Activated CD4-positive, alpha-beta T cell treated with anti-CD3 and anti-CD28 coated beads, Interleukin-2, Interleukin-6, amounts not matched to agents 100 ng/mL and 50 ng/mL, durations not matched to agents 16 hours and 8 hours (primary cell): ENCODE results near the gene SRSF2.
"Not testable (repeated sequence)": the region's sequence is repeated elsewhere in the genome, so short reads cannot be mapped to it uniquely, and the experiment has no call there.

Experiments
- DNase-seq: peaks from one replicate; pipeline ENCODE4 v3.0.0-alpha.2; 2020

SRSF2 gene, protein sequence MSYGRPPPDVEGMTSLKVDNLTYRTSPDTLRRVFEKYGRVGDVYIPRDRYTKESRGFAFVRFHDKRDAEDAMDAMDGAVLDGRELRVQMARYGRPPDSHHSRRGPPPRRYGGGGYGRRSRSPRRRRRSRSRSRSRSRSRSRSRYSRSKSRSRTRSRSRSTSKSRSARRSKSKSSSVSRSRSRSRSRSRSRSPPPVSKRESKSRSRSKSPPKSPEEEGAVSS

DNA sequence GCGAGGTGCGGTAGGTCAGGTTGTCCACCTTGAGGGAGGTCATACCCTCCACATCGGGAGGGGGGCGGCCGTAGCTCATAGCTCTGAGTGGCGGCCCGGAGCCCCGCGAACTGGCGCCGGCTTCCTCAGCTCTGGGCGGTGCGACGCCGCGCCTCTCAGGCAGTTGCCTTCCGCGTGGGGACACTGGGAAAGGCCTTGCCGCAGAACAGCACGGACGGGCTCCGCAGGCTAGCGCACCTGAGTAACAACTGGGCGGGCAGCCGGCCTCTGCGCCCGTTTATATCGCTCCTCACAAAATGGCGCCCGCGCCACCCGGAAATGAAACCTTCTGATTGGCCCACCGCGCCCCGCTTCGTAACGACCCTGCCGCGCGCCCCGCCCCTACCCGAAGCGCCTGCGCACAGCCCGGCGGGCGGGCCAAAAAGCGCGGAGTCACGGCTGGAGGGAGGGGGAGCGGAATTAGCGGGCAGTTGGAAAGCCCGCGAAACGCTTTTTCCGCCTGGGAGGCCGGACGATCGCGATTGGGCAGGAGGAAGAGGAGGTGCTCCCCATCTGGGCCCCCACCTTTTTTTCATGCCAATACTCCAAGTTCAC is at the start of gene SRSF2:
TSS of gene SRSF2 (minus strand) at position 250 of the 594 bp plus-strand sequence. CDS start at position 79, 171 bp downstream.
- peak; percentile 99 for DNase-seq

DNA sequence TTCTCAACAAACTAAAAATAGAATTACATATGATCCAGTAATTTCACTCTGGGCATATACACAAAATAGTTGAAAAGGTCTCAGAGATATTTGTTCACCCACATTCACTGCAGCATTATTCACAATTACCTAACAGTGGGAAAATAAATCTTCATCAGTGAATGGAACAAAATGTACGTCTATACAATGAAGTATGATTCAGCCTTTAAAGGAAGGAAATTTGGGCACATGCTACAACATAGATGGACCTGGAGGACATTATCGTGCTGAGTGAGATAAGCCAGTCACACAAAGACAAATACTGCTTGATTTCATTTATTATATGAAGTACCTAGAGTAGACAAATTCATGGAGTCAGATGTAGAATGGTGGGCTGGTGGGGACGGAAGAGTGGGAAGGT is 47.8 kb upstream of the SRSF2 start:
- no peak for DNase-seq

DNA sequence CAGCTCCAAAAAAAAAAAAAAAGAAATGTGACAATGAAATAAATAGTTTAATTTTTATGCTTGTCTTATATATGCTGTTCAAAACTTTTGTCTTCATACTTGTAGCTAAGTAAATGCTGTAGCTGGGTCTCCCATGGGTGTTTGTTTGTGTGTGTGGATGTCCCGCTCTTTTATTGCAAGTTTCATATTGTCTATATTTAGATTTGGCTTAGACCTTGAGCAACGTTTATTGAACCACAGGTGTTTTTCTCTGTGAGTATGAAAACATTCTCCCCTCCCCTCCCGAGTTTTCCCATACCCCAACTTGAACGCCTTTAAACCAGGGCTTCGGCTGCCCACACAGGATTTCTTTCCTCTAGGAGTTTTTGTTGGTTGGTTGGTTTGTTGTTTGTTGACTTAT is 46.0 kb upstream of the SRSF2 start:
- no peak for DNase-seq

DNA sequence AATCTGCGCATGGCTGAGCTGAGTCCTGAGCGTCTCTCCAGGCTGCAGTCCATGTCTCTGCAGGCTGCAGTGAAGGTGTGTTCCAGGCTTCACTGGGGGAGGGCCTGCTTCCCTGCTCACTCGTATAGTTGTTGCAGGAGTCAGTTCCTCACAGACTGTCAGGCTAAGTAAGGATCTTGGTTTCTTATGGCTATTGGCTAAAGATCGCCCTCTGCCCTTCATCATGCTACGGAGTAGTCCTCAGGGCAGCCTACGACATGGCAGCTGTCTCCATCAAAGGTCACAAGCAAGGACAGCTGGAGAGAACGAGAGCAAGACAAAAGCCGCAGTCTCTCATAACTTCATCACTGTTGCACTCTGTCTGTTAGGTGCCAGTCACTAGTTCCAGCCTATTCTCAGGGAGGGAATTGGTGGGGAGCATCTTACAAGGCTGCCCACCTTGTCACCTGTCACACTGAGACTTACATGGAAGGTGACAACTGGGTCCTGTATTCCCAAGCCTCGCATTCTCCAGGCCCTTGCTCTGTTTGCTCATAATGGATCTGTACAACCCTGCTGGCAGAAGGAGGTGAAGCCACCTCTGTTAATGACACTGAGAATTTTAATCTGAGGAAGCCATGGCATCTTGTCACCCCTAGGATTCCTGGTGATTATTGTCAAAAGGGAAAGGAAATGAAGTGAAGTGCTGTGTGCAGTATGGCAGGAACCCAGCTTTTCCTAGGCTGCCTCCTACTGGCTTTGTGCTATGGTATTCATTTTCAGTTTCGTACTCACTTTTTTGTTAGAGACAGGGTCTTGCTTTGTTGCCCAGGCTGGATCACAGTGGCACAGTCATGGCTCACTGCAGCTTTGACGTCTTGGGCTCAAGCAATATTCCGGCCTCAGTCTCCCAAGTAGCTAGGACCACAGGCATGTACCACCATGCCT is 44.2 kb upstream of the SRSF2 start:
- DNase-seq, result no peak

DNA sequence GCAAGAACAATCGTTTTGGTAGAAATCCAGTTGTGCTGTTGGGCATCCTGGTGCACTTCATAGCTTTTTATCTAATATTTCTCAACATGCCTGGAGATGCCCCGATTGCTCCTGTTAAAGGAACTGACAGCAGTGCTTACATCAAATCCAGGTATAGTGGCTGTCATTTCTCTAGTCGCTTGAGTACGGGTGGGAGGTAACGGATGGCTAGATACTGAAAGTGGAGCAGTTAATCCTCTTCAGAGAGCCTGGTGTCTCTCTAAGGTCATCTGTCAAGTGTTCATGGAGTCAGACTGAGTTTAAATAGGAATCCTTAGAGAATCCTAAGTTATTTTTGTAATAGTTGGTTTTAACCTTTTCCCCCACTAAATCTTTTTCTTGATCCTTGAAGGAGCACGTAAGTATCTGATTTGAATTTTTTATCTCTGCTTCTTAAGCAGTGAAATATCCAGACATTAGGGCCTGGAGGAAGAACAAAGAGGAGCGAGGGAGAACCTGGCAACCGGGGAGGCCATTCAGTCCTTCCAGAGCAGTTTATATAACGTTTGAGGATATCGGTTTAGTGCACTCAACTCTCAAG is 38.0 kb upstream of the SRSF2 start:
- DNase-seq, result no peak

DNA sequence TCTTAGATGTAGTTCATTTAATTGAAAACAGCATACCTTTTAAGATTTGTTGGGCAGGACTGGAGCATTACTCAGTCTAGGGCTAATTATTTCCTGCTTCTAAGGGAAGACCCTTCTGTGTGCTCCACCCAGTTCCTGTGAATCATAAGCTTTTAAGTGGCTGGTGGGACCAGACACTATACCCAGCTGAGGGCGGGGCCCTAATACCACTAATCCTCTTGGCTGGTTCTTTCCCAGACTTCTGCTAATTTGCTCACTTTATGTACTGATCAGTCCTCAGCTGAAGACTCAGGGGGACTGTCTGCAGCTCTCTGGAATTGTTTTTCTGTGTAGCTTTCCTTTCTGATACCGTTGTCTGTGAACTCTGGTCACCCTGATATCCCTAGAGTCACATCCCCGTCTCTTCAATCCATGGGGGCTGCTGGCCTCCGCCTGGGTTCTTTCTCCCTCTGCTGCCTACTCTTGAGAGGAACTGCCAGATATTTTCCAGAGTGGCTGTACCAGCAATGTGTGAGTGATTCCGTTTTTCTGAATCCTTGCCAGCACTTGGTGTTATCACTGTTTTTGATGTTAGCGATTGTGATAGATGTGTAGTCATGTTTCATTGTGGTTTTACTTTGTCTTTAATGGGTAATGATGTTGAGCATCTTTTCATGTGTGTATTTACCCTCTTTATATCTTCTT is 35.9 kb upstream of the SRSF2 start:
- DNase-seq, result peak; percentile 48

DNA sequence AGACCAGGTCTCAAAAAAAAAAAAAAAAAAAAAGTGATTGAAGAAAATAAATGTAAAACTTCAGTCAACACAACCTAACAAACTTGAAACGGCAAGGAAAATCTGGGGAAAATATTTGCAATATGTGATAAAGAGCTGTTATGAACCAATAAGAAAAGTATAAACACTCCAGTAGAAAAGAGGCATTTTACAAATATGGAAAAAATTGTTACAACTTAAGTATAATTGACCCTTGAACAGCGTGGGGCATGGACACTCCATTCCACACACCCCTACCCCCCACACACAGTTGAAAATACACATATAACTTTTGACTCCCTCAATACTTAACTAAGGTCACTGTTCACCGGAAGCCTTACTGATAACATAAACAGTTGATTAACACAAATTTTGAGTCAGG is 21.4 kb upstream of the SRSF2 start:
- DNase-seq, result no peak

DNA sequence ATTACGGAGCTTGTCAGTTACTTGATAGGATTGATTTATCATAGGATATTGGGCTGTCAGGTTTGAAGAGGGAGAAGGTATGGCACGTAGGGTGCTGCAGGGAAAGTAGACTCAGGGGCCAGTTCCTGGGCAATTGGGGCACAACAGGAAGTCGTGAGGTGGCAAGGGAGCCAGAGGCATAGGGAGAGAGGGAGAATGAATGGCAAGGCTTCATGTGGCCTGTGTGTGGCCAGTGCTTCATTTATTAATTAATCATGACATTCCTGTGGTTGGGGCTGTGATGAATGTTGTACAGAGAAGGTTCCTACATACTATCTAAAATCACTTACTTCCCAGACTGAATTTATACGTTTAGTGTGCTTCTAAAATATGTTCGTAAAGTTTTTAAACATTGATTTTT is 20.1 kb upstream of the SRSF2 start:
- no peak for DNase-seq

DNA sequence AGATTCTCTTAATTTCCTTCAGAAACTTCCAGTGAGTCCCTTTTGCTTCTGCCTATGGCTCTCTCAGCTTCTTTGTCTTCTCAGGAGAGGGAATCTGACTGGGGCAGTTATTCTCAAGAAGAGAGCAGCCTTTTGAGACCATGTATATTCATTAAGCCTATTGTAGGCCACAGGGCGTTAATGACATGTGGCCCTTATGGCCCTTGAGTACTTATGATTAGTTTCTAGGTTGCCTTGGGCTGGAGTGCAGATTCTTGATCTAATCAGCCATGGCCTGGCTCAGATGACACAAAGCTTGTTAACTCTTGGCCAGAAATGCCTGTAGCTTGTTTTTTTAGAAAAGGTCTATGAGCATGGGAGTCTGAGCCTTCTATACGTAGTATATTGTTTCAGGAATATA is 18.2 kb upstream of the SRSF2 start:
- DNase-seq, result no peak

DNA sequence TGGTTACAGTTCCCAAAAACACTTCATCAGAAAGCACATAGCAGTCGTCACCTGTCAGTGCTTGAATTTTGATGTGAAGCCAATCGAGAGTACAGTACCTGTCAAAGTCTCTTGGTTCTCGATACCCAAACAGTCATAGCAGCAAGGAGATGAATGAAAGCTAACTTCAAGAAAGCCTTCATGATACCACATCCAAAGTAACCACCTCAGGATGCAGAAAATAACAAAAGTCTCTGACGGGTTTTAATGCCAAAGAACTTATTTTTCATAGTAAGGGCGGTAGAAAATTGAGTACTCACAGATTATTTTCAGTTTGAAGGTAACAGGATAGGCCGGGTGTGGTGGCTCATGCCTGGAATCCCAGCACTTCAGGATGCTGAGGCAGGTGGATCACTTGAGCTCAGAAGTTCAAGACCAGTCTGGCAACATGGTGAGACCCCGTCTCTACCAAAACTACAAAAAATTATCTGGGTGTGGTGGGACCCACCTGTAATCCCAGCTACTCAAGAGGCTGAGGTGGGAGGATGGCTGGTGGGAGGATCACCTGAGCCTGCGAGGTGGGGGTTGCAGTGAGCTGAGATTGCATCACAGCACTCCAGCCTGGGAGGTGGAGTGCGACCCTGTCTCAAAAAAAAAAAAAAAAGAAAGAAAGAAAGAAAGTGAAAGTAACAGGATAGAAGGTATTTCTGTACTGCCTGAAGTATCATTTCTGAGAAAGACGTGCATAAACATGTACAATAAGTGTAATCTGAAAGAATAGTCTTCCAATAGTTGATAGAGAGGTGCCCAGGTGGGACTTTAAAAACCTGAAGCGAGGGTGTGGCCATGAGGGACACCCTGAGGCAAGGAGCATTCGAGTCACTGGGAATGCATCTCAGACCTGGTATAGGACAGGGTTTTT is 16.2 kb upstream of the SRSF2 start:
- peak; percentile 28 for DNase-seq

DNA sequence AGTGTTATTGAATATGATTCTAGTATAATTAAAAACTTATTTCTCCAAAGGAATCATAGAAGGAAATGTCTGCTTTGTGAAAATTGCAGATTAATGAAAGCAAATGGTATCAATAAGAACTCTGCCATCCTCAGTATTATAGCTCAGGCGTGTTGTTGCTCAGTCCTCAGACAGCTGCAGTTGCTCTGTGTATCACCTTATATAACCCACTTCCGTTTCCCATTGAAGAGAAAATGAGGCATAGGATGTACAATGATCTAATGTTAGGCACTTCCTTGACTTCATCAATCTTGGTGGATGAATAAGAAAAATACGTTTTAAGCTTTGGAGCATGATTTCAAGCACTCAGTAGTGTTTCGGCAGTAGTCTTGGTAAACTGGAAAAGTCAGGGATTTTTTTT is 14.9 kb upstream of the SRSF2 start:
- DNase-seq, result peak; percentile 32

DNA sequence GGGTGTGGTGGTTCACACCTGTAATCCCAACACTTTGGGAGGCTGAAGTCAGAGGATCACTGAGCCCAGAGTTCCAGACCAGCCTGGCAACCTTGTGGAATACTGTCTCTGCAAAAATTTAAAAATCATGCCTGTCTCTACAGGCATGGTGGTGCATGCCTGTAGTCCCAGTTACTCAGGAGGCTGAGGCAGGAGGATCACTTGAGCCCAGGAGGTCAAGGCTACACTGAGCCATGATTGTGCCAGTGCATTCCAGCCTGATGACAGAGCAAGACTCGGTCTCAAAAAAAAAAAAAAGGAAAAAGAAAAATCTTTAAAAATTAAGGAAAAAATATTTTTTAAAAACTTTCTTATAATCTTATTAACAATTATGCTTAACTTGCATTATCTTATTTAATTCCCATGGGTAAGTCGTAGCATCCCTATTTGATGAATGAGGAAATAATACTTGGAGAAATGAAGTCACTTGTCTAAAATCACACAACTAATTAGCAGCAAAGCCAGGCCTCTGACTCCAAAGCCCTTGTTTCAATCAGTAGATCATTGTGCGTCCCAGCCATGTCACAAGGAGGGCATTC is 14.4 kb upstream of the SRSF2 start:
- no peak for DNase-seq

DNA sequence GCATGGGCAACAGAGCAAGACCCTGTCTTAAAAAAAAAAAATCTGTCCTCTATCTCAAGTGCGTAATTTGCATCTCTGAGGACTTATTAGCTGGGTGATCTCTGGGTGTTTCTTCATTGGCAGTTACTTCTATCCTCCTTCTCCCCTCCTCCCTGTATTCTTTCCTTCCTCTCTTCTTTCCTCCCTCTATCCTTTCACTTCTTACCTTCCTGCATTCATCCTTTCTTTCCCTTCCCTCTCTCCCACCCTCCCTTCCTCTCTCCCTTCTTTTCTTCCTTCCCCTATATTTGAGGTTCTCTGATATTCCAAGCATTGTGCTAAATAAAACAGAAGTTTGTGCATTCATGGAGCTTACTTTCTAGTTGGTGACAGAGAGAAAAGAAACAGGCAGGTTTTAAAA is 11.5 kb upstream of the SRSF2 start:
- no peak for DNase-seq

DNA sequence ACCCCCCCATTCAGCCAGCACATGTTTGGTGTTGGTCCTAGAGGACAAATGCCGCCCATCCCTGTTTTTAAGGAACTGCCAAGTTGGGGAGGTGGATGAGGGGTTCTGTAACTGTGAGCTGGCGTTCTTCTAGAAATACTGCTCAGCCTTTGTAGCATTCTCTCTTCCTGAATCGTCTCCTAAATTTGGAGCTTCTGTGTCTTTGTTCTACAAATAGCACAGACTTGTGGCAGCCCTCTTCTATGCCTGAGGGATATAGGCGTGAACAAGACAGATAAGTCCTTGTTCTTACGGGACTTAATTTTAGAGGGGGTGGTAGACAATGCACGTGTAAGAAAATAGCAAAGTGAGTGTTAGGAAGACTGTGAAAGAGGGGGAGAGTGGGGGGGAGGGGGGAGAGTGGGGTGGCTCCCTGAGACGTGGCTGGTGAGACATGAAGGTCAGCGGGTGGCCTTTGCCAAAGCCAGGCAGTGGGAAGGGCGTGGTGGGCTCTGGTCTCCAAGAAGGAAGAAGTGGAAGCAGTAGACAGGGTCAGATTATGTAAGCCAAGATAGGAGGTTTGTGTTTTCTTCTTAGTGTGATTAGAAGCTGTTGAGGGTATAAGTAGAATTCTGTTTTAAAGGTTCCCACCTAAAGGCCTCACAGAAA is 10.7 kb upstream of the SRSF2 start:
- no peak for DNase-seq

DNA sequence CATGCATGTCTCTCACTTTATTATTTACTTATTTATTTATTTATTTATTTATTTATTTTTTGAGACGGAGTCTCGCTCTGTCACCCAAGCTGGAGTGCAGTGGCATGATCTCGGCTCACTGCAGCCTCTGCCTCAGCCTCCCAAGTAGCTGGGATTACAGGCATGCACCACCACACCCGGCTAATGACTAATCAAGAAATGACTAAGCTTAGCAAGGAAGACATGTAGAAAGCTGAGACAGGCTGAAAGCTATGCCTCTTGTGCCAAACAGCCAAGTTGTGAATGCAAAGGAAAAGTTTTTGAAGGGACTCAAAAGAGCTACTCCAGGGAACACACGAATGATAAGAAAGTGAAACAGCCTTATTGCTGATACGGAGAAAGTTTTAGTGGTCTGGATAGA is 8.7 kb upstream of the SRSF2 start:
- DNase-seq, result peak; percentile 34

DNA sequence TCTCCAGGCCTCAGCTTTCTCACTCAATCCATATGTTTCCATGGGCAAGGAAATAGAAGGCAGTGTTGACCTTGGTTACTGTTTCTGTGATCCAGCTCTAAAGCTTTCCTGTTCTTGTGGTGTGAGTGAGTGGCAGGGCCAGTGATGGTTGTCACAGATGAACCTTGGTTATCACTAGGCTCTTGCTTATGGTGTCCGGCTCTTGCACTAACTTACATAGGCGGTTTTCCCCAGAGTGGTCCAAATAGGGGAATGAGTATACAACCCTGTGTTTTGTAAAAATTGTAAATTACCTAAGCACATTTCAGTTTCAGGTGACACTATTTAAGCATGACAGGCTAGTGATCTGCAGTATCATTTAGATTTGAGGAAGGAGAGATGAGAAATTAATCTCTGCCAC is 7.6 kb upstream of the SRSF2 start:
- no peak for DNase-seq

DNA sequence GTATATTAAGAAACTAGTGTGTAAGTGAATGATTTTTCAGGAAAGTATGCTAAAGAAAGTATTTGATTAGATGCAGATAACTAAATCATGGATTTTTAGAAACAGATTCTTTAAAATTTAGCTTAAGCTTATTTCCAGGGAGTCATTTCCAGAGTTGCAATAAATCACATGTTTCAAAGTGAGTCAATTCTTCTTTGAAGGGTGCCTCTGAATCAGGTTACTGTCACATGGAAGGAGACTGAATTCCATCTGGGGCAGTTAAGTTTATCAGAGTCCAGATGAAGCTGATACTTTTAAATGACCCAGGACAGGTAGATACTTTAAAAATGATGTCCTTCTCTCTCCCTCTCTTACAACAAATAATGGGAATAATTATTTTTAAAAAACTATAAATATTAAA is 5.8 kb upstream of the SRSF2 start:
- peak; percentile 45 for DNase-seq

DNA sequence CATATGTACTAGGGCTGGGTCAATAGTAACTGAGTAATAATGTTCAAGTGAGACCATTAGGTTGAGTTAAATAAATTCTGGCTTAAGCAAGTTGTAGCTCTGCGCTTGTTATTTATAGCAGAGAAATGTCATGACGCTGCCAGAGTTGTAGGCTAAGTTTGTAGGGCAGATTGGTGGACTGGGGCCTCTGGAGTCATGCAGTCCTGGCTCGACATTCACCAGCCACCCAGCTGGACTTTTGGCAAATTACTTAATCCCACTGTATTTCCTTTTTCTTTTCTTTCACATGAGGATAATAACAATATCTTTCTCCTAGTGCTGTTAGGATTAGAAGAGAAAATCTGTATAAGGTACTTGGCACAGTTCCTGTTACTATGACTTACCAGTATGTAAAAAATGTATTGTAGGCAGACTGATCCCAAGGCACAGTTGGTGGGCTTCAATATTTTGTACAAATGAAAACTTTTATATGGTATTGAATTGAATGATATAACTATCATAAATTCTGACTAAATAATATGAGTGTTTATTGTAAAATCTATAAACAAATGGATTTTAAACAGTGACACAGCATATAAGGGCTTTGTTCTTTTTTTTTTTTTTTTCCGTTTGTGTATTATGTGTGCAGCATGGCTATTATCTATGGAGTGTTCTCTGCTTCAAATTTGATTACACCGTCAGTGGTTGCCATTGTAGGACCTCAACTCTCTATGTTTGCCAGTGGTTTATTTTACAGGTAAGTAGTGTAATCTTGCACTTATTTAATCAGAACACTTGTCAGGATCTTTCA is 3.4 kb upstream of the SRSF2 start:
- no peak for DNase-seq

DNA sequence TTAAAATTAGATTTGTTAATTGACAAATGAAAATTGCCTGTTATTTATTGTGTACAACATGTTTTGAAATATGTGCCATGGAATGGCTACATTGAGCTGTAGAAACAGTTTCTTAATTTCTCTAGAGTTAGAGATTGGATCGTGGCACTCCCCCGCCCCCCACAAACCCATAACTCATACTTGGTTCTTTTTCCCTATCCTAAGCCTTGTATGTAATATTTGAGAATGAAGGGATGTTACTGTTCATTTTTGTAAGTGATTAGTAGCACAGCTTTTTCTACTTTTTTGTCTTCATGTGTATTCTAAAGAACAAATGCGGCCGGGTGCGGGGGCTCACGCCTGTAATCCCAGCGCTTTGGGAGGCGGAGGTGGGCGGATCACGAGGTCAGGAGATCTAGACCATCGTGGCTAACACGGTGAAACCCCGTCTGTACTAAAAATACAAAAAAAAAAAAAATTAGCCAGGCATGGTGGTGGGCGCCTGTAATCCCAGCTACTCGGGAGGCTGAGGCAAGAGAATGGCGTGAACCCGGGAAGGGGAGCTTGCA is 2.5 kb upstream of the SRSF2 start:
- DNase-seq, result not testable (repeated sequence)

DNA sequence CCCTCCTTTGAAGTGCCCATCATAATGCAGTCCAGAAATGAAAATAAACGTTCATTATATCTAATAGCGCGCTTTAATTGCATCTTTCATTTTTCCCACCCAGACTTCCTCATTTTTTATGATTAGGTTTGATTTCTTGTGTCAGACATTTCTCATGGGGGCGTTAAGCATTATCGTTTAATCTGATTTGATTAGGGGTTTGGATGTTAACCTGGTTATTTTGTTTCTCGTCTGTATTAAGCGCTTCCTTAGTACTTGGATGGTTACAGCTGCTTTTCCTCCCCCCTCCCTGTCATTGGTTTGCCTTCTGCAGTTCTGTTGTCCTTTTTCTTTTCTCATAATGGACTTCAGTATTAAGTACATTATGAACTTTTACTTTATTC is 1.3 kb upstream of the SRSF2 start:
- no peak for DNase-seq
